GM12892 (cell line): ENCODE measurements around the gene APOBEC3B.
A peak's percentile ranks its signal among the peaks of the same experiment; 100 is the strongest.
"Not testable (repeated sequence)": the region's sequence is repeated elsewhere in the genome, so short reads cannot be mapped to it uniquely, and the experiment has no call there.

Experiments
- DNase-seq: peaks from one replicate; pipeline ENCODE4 v3.0.0; 2011; ENCODE audit not compliant: insufficient read length
- FAIRE-seq: peaks from 2 replicates; lab custom pipeline; 2011; peaks lifted over from hg19 to GRCh38; lab: Jason Lieb, UNC
- POLR2A ChIP-seq: IDR thresholded peaks from 2 replicates; pipeline ENCODE4 v1.6.1; 2011; ENCODE audit warnings: low read depth, low read length, control low read depth
- POLR2AphosphoS5 ChIP-seq: IDR thresholded peaks from 2 replicates; pipeline ENCODE4 v1.6.1; 2011; ENCODE audit warnings: low read depth, low read length, control low read depth
- TAF1 ChIP-seq: IDR thresholded peaks from 2 replicates; pipeline ENCODE4 v1.6.1; 2011; ENCODE audit warnings: low read depth, mild to moderate bottlenecking, control low read depth, low read length, borderline replicate concordance

The APOBEC3B gene

DNA sequence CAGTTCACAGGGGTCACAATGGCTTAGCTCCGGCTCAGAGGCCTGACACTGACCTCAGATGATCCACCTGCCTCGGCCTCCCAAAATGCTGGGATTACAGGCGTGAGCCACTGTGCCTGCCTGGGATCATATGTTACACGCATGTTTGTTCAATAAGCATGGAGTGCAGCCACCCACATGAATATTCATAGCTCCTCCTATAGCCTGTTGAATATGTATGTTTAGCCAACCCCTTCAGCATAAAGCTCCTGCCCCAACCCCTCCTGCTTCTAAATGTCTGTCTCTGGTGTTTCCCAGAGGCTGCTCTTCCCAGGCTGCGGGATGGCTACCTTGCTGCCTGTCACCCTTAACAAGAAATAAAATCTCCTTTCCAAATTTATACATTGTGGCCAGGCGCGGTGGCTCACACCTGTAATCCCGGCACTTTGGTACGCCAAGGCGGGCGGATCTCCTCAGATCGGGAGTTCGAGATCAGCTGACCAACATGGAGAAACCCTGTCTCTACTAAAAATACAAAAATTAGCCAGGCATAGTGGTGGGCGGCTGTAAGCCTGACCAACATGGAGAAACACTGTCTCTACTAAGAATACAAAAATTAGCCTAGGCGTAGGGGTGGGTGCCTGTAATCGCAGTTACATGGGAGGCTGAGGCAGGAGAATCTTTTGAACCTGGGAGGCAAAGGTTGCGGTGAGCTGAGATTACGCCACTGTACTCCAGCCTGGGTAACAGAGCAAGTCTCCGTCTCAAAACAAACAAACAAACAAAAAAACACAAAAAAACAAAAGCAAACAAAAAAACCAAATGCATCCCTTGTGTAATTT, 57.4 kb downstream of the APOBEC3B start:
- FAIRE-seq (no peak), DNase-seq (no peak)
- TF ChIP-seq POLR2AphosphoS5 = no peak

DNA sequence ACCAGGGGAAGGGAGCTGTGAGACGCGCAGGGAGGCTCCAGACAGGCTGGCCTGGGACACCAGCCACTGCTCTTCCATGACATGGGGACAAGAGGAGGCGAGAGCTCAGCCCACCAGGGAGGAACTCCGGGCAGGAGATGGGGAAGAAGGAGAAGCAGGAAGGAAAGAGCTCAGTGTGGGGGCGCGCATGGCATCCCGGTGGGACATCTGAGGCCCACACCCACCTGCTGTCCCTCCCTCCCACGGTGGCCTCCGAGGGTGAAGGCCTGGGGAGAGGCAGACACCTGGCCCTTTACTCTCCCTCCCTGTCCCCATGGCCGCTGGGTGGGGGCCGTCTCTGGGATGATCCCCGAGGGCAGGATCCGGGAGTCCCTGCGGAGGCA, 58.0 kb downstream of the APOBEC3B start:
- not testable (repeated sequence) for DNase-seq, FAIRE-seq

DNA sequence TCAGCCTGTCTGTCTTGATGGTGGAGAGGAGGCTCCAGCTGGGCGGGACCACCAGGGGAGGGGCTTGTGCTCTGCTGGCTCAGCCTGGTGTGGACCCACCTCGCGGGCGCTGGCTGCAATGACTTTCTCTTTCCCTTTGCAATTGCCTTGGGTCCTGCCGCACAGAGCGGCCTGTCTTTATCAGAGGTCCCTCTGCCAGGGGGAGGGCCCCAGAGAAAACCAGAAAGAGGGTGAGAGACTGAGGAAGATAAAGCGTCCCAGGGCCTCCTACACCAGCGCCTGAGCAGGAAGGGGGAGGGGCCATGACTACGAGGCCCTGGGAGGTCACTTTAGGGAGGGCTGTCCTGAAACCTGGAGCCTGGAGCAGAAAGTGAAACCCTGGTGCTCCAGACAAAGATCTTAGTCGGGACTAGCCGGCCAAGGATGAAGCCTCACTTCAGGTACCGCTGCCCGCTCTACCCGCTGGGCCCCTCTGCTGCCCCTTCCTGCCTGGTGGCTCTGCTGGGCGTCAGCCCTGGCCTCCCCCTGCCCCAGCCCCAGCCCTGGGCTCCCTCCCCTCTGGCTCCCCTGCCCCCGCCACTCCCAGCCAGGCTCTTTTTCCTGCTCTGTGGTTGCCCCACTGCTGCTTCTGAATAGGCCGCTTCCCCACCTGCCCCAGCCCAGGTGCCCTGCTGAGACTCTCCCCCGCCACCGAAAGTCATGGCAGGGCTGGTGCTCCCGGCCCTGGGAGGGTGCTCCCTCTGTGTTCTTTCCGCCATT, 58.6 kb downstream of the APOBEC3B start, which contains the start of gene APOBEC3F:
TSS of gene APOBEC3F (plus strand) at position 327 of the 759 bp plus-strand sequence. CDS start at position 424, 97 bp downstream.
- DNase-seq = not testable (repeated sequence)
- FAIRE-seq = peak; percentile 87
- 0 out of 2 replicates have a peak, but pooled peaks have one; percentile 40 for TF ChIP-seq POLR2A

DNA sequence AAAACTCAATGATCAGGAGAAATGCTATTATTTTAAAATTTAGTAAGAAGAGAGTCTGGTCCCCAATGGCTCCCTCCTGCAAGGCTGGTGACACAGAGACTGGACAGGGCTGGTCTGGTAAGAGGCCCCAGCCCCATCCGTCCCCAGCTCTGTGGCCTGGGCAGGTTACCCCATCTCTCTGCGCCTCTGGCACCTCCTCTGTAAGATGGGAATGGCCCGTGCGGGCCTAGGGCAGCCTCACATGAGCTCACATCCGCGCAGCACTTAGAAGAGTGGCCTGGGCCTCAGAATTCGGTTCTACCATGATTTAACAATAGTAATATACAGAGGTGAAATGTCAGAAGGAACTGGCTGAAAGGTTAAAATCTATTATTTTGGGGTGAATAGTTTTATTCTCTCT, 59.8 kb downstream of the APOBEC3B start:
- no peak for DNase-seq
- TF ChIP-seq POLR2AphosphoS5 = no peak
- TF ChIP-seq POLR2A = no peak
- no peak for TF ChIP-seq TAF1
- no peak for FAIRE-seq
